Effector CD4-positive, alpha-beta T cell (primary cell): ENCODE measurements around the gene CLPTM1L.
A peak's percentile ranks its signal among the peaks of the same experiment; 100 is the strongest.
"Not testable (repeated sequence)": the region's sequence is repeated elsewhere in the genome, so short reads cannot be mapped to it uniquely, and the experiment has no call there.

ENCODE experiments used
- DNase-seq: peaks from one replicate; pipeline ENCODE4 v3.0.0-alpha.2; 2020

Gene CLPTM1L

GRCh38 chr5:1380011-1380817 lies 35.3 kb upstream of the CLPTM1L start:
- DNase-seq: peak; percentile 31

- no peak for DNase-seq
Observed at GRCh38 chr5:1378866-1379659, 34.2 kb upstream of the CLPTM1L start.

GRCh38 chr5:1378096-1378495 lies 33.2 kb upstream of the CLPTM1L start:
- DNase-seq: no peak

GRCh38 chr5:1376981-1377380 lies 32.1 kb upstream of the CLPTM1L start:
- DNase-seq: no peak

- DNase-seq: no peak
Observed at GRCh38 chr5:1375871-1376810, 31.2 kb upstream of the CLPTM1L start.

- no peak for DNase-seq
Observed at GRCh38 chr5:1374679-1375055, 29.8 kb upstream of the CLPTM1L start.

- no peak for DNase-seq
Observed at GRCh38 chr5:1374030-1374678, 29.3 kb upstream of the CLPTM1L start.

- not testable (repeated sequence) for DNase-seq
Observed at GRCh38 chr5:1371972-1372342, 27.1 kb upstream of the CLPTM1L start.

GRCh38 chr5:1371218-1371971 lies 26.5 kb upstream of the CLPTM1L start:
- DNase-seq: no peak

GRCh38 chr5:1370006-1370405 lies 25.1 kb upstream of the CLPTM1L start:
- DNase-seq: no peak

- DNase-seq: no peak
Observed at GRCh38 chr5:1368756-1369155, 23.9 kb upstream of the CLPTM1L start.

- DNase-seq: no peak
Observed at GRCh38 chr5:1368236-1368635, 23.3 kb upstream of the CLPTM1L start.

- DNase-seq: no peak
Observed at GRCh38 chr5:1367149-1367548, 22.2 kb upstream of the CLPTM1L start.

GRCh38 chr5:1366514-1366913 lies 21.6 kb upstream of the CLPTM1L start:
- no peak for DNase-seq

- DNase-seq: no peak
Observed at GRCh38 chr5:1364211-1364610, 19.3 kb upstream of the CLPTM1L start.

GRCh38 chr5:1363581-1363980 lies 18.7 kb upstream of the CLPTM1L start:
- no peak for DNase-seq

- no peak for DNase-seq
Observed at GRCh38 chr5:1363160-1363559, 18.3 kb upstream of the CLPTM1L start.

GRCh38 chr5:1362242-1363015 lies 17.5 kb upstream of the CLPTM1L start:
- no peak for DNase-seq

GRCh38 chr5:1360861-1361260 lies 16.0 kb upstream of the CLPTM1L start:
- no peak for DNase-seq

- DNase-seq: not testable (repeated sequence)
Observed at GRCh38 chr5:1360367-1360766, 15.5 kb upstream of the CLPTM1L start.

- DNase-seq: no peak
Observed at GRCh38 chr5:1359713-1360112, 14.8 kb upstream of the CLPTM1L start.
